Liver (tissue), 3 donors: Measurements from ENCODE around the gene KHNYN.

Experiments
- HNF4A ChIP-seq, 2 donors: conservative IDR thresholded peaks; 2 replicates each; pipeline ENCODE4 v1.6.1; 2016; ENCODE audit warnings: antibody characterized with exemption in 2 of 2, mild to moderate bottlenecking in 2 of 2
- RXRA ChIP-seq, 2 donors: IDR thresholded peaks; 2 replicates each; pipeline ENCODE4 v1.6.1; 2017 to 2018; ENCODE audit warnings: antibody characterized with exemption in 2 of 2, mild to moderate bottlenecking in 1 of 2
- SP1 ChIP-seq: IDR thresholded peaks from 2 replicates; pipeline ENCODE4 v1.6.1; 2018; ENCODE audit warnings: antibody characterized with exemption, mild to moderate bottlenecking
- TF ChIP-seq, protein P1 (sequence below): fragments of 150-350 bp; IDR thresholded peaks from 2 replicates; pipeline ENCODE4 v1.5.1; 2017; ENCODE audit warnings: improper control_type of control experiment, low read depth, low read length; ENCODE audit not compliant: missing input control
- donor health status: healthy.
- donor health status: healthy.

DNA sequence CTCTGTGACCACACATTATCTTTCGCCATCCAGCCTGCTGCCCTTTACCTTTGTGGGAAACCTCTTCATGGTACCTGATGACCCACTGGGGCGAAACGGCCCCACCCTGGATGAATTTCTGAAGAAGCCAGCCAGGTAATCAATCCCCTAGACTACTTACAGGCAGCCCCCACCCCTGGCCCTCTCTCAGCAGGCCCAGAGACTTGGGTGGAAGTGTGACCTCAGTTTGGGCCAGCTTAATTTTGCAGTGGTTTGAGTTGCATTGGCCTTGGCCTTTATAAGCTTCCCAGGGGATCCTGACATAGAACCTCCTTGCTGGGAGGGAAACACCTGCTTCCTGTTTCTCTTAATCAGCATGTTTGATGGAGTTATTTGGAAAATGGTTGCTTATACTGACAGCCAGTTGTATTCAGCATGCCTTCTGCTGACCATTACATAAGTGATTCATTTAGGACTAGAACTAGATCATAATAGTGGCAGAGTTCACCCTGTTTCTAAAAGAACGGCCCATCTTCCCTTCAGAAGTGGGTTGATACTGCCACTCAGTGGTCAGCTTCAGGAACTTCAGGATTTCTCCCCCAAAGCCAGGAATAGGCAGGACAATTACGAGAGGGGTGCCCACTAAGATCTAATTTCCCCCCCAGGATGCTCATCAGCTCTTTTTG lies 6.7 kb downstream of the KHNYN start:
- TF ChIP-seq, protein P1, sequence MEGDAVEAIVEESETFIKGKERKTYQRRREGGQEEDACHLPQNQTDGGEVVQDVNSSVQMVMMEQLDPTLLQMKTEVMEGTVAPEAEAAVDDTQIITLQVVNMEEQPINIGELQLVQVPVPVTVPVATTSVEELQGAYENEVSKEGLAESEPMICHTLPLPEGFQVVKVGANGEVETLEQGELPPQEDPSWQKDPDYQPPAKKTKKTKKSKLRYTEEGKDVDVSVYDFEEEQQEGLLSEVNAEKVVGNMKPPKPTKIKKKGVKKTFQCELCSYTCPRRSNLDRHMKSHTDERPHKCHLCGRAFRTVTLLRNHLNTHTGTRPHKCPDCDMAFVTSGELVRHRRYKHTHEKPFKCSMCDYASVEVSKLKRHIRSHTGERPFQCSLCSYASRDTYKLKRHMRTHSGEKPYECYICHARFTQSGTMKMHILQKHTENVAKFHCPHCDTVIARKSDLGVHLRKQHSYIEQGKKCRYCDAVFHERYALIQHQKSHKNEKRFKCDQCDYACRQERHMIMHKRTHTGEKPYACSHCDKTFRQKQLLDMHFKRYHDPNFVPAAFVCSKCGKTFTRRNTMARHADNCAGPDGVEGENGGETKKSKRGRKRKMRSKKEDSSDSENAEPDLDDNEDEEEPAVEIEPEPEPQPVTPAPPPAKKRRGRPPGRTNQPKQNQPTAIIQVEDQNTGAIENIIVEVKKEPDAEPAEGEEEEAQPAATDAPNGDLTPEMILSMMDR, result peak; percentile 89
- TF ChIP-seq HNF4A (conservative IDR thresholded peaks at IDR 0.05) (peak; percentile 18 to 19), SP1 (peak; percentile 28), RXRA (IDR thresholded peaks at IDR 0.05) (peak; percentile 26 to 30)
